Smooth muscle cell (in vitro differentiated cells): ENCODE results near the gene PRODH2. TPM values are rescaled to one million over a fixed set of nuclear protein-coding genes. Genes with fewer than 3 reads are reported as not detected.

ENCODE experiments used
- DNase-seq: peaks from one replicate; lab custom pipeline; 2025; ENCODE audit not compliant: unreplicated experiment; lab: John Stamatoyannopoulos, UW
- H2AFZ ChIP-seq: fragments of 200-600 bp; sonication (generic); 2 replicates; pipeline ENCODE4 v1.6.0; 2016; ENCODE audit warnings: antibody characterized with exemption, low read depth, mild to moderate bottlenecking
- H3F3A ChIP-seq: fragments of 200-600 bp; sonication (generic); 2 replicates; pipeline ENCODE4 v1.6.0; 2017; ENCODE audit warnings: antibody characterized with exemption, low read depth
- H3K27ac ChIP-seq: fragments of 200-600 bp; sonication (generic); 2 replicates; pipeline ENCODE4 v1.5.1; 2016; ENCODE audit warnings: low read depth, mild to moderate bottlenecking
- H3K27me3 ChIP-seq: fragments of 200-600 bp; sonication (generic); 2 replicates; pipeline ENCODE4 v1.6.1; 2016; ENCODE audit warnings: low read depth, mild to moderate bottlenecking
- H3K36me3 ChIP-seq: fragments of 200-600 bp; sonication (generic); 2 replicates; pipeline ENCODE4 v1.5.1; 2016; ENCODE audit warnings: low read depth
- H3K4me1 ChIP-seq: fragments of 200-600 bp; sonication (generic); 2 replicates; pipeline ENCODE4 v1.5.1; 2016; ENCODE audit warnings: low read depth
- H3K4me2 ChIP-seq: fragments of 200-600 bp; sonication (generic); 2 replicates; pipeline ENCODE4 v1.6.0; 2016; ENCODE audit warnings: mild to moderate bottlenecking
- H3K4me3 ChIP-seq: fragments of 200-600 bp; sonication (generic); 2 replicates; pipeline ENCODE4 v1.5.1; 2016; ENCODE audit warnings: mild to moderate bottlenecking
- H3K79me2 ChIP-seq: fragments of 200-600 bp; sonication (generic); 2 replicates; pipeline ENCODE4 v1.6.0; 2016; ENCODE audit warnings: low read depth, mild to moderate bottlenecking
- H3K9ac ChIP-seq: fragments of 200-600 bp; sonication (generic); 2 replicates; pipeline ENCODE4 v1.6.0; 2016; ENCODE audit warnings: low read depth
- H3K9me3 ChIP-seq: fragments of 200-600 bp; sonication (generic); replicated peaks from 2 replicates; pipeline ENCODE4 v1.5.1; 2016; ENCODE audit warnings: low read depth
- H4K20me1 ChIP-seq: fragments of 200-600 bp; sonication (generic); 2 replicates; pipeline ENCODE4 v1.6.0; 2016; ENCODE audit warnings: low read depth
- WGBS: methylation state at CpG from one replicate; pipeline ENCODE4 v1.1.7; 2016; ENCODE audit warnings: low lambda C conversion rate; 5-methylcytosine and 5-hydroxymethylcytosine counted together
- polyA plus RNA-seq: library from polyadenylated mRNA; unstranded; fragments of >200 nt; fragmentation: Nextera tagmentation; extraction: Ambion mirVana; gene quantifications from 2 replicates; pipeline ENCODE4 v1.2.1, GENCODE V29; 2016
- total RNA-seq: library from RNA; depleted of rRNA; stranded (reverse); fragments of >200 nt; gene quantifications from 2 replicates; pipeline ENCODE4 v1.2.3, GENCODE V29; 2014
- TF ChIP-seq, protein P1 (sequence below): fragments of 200-600 bp; sonication (generic); IDR thresholded peaks from 2 replicates; pipeline ENCODE4 v1.5.1; 2017; ENCODE audit warnings: borderline replicate concordance, mild to moderate bottlenecking, antibody characterized with exemption; ENCODE audit not compliant: insufficient read depth, poor library complexity, severe bottlenecking

Gene PRODH2
- total and polyA plus RNA-seq, 2 experiments from 2014 or later, result not detected

DNA sequence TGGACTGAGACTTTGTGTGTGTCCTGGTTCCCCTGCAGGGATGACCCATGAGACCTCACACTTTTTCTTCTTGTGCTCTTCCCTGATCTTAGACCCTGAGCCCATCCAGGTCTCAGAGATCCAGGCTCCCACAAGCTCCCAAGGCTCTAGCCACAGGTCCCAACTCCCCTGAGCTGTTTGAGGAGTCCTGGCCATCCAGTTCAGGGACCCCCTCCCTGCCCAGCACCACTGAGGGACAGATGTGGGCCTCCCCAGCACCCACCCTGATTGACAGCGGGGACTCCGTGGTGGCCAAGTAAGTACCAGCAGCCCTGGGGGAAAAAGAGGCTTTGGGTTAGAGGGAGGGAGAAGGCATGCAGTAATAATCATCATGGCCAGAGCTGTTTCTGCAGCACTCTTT, 52.9 kb downstream of the PRODH2 start:
- Histone ChIP-seq H3K4me3 (no peak overlapping the region), H4K20me1 (peaks cover 17% of the 10 kb centered on the region), H3K9me3 (no peaks in the 10 kb centered on the region), H3F3A (peaks cover 19% of the 10 kb centered on the region), H3K27me3 (no peaks in the 10 kb centered on the region), H3K9ac (no peak overlapping the region), H3K27ac (no peak overlapping the region), H3K79me2 (peaks cover 29% of the 10 kb centered on the region), H3K36me3 (peaks cover 4% of the 10 kb centered on the region), H3K4me2 (peak overlapping the region; percentile 86), H2AFZ (no peak overlapping the region), H3K4me1 (peaks cover 28% of the 10 kb centered on the region)
- TF ChIP-seq, protein P1, sequence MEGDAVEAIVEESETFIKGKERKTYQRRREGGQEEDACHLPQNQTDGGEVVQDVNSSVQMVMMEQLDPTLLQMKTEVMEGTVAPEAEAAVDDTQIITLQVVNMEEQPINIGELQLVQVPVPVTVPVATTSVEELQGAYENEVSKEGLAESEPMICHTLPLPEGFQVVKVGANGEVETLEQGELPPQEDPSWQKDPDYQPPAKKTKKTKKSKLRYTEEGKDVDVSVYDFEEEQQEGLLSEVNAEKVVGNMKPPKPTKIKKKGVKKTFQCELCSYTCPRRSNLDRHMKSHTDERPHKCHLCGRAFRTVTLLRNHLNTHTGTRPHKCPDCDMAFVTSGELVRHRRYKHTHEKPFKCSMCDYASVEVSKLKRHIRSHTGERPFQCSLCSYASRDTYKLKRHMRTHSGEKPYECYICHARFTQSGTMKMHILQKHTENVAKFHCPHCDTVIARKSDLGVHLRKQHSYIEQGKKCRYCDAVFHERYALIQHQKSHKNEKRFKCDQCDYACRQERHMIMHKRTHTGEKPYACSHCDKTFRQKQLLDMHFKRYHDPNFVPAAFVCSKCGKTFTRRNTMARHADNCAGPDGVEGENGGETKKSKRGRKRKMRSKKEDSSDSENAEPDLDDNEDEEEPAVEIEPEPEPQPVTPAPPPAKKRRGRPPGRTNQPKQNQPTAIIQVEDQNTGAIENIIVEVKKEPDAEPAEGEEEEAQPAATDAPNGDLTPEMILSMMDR, result no peak
- DNase-seq, result no peak
- WGBS, result 89% methylated on average over 2 of the region's 2 CpGs

DNA sequence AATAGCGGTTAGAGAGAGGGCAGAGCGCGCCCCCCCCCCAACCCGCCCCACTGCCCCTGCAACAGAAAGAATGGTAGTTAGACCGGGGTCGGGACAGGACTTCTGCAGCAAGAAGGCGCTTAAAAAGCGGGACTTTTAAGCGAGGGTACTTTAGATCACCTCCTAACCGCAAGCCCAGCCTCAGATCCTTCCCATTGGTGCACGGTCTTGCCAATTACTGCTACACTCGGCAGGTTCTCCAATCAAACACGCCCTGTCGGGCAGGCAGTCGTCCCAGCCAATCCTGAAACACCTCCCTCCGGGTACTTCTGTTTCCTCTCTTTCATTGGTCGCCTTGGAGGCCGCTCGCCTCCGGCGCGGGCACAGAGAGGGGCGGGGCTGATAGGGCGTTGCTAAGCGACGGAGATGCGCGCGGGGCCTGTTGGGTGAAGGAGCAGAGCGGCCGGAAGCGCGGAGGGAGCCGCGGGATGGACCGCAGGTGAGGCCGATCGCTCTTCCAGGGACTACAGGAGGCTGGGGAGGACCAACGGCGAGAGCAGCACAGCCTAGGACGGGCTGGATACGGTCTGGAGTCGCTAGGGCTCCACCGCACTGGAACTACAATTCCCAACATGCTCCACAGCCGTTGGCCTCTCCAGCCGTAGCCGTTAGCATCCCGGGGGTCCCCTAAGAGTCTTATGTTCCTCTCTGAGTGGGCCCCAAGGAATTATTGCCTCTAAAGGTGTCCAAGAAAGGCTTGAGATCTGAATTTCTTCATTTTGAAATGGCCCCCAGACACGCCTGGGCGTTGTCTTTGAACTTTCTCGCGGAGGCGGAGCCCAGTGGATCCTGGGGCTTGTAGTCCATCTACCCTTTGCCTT, 54.7 kb downstream of the PRODH2 start, which contains the start of gene PROSER3:
Gene PROSER3 (plus strand): TSS at position 428 of the 860 bp plus-strand sequence. CDS start 40 bp downstream, at position 468.
- peaks cover 28% of the 10 kb centered on the region for H3K4me1 ChIP-seq
- H3K9ac ChIP-seq, result peak within 1 kb of the TSS; percentile 92
- peak within 1 kb of the TSS; percentile 99 for H3K27ac ChIP-seq
- peaks cover 29% of the 10 kb centered on the region for H3K79me2 ChIP-seq
- H3K9me3 ChIP-seq, result no peaks in the 10 kb centered on the region
- peak within 1 kb of the TSS; percentile 86 for H3K4me2 ChIP-seq
- peak within 1 kb of the TSS; percentile 39 for H2AFZ ChIP-seq
- TF ChIP-seq, protein P1, result no peak
- peak; percentile 85 for DNase-seq
- H4K20me1 ChIP-seq, result peaks cover 20% of the 10 kb centered on the region
- peaks cover 27% of the 10 kb centered on the region for H3F3A ChIP-seq
- H3K36me3 ChIP-seq, result peaks cover 4% of the 10 kb centered on the region
- WGBS, result under 1% methylated on average over 49 of the region's 53 CpGs
- peak within 1 kb of the TSS; percentile 69 for H3K4me3 ChIP-seq
- H3K27me3 ChIP-seq, result no peaks in the 10 kb centered on the region

DNA sequence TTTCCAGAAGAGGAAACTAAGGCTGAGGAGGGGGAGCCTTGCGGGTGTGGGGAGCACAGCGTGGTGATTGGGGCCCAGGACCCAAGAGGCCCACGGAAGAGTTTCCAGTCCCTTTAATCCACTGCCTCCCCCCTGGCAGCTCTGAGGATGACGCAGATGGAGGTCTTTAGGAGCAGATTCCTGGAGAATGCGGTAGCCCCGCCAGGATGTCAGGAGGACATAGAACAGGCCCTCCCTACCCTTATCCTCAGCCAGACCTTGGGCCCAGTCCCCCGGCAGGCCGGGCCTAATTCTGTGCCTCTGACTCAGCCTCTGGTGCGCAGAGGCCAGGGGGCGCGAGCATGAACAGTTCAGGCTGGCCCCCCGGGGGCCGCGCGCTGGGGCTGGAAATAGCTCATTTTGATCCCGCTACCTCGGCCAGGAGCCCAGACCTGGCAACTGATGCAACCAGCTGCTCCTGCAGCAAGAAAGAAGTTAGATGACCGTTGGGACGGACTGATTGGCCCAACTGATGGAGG, 55.4 kb downstream of the PRODH2 start:
- Histone ChIP-seq H3K4me2 (peak overlapping the region; percentile 86), H3K27ac (peak overlapping the region; percentile 99), H4K20me1 (peaks cover 20% of the 10 kb centered on the region), H2AFZ (no peak overlapping the region), H3K9me3 (no peaks in the 10 kb centered on the region), H3K36me3 (peaks cover 4% of the 10 kb centered on the region), H3K9ac (peak overlapping the region; percentile 91), H3F3A (peaks cover 27% of the 10 kb centered on the region), H3K27me3 (no peaks in the 10 kb centered on the region), H3K4me1 (peaks cover 28% of the 10 kb centered on the region), H3K4me3 (peak overlapping the region; percentile 69), H3K79me2 (peaks cover 29% of the 10 kb centered on the region)
- TF ChIP-seq, protein P1, result no peak
- under 1% methylated on average over 19 of the region's 19 CpGs for WGBS
- DNase-seq, result peak; percentile 82
